Breast epithelium (tissue), 4 donors: Measurements from ENCODE around the gene CXCR6. TPM values are rescaled to one million over a fixed set of nuclear protein-coding genes. Genes with fewer than 3 reads are reported as not detected.

Experiments
- DNase-seq, 2 donors: peaks; one replicate each; pipeline ENCODE4 v3.0.0-alpha.2; 2019; ENCODE audit warnings: low spot score in 2 of 2
- H3K27ac ChIP-seq, 2 donors: fragments of 200-600 bp; sonication (generic) in 1 of 2; one replicate each; pipeline ENCODE4 v1.5.1; 2016 to 2019; ENCODE audit warnings: mild to moderate bottlenecking in 1 of 2
- H3K27me3 ChIP-seq, 2 donors: fragments of 200-600 bp; sonication (generic) in 1 of 2; one replicate each; pipeline versions ENCODE4 v1.5.1 to v1.6.0; 2017 to 2019; ENCODE audit warnings: control low read depth in 1 of 2, mild to moderate bottlenecking in 1 of 2
- H3K36me3 ChIP-seq: fragments of 200-600 bp; one replicate; pipeline ENCODE4 v1.5.1; 2019
- H3K4me1 ChIP-seq, 2 donors: fragments of 200-600 bp; sonication (generic); one replicate each; pipeline ENCODE4 v1.5.1; 2016 to 2019; ENCODE audit warnings: control low read depth in 1 of 2
- H3K4me3 ChIP-seq, 3 donors: fragments of 200-600 bp; sonication (generic); 1 replicate in 2 of 3; 2 replicates in 1 of 3; pipeline ENCODE4 v1.5.1; 2016 to 2019; ENCODE audit warnings: mild to moderate bottlenecking in 3 of 3, moderate library complexity in 2 of 3
- H3K9me3 ChIP-seq, 2 donors: fragments of 200-600 bp; sonication (generic) in 1 of 2; one replicate each; pipeline ENCODE4 v1.5.1; 2016 to 2019; ENCODE audit warnings: control low read depth in 1 of 2
- CTCF ChIP-seq, 3 donors: fragments of 450-650 bp; IDR thresholded peaks; one replicate each; pipeline ENCODE4 v1.5.1; 2016 to 2017; ENCODE audit warnings: antibody characterized with exemption in 3 of 3, mild to moderate bottlenecking in 3 of 3, moderate library complexity in 3 of 3
- POLR2A ChIP-seq: fragments of 450-650 bp; IDR thresholded peaks from one replicate; pipeline ENCODE4 v1.6.1; 2016; ENCODE audit warnings: antibody characterized with exemption, mild to moderate bottlenecking, moderate library complexity
- POLR2AphosphoS5 ChIP-seq, 3 donors: sonication (generic); formaldehyde crosslinking; IDR thresholded peaks; one replicate each; pipeline ENCODE4 v1.6.1; 2017; ENCODE audit warnings: antibody characterized with exemption in 3 of 3
- intact Hi-C: fragments of 100-400 bp; cut with DNase I; formaldehyde crosslinking; loops from one replicate; pipeline ENCODE4 v1.15.1; 2023; ENCODE audit warnings: low total_unique reads
- total RNA-seq, 3 donors: library from RNA; depleted of rRNA; stranded (reverse); fragments of >200 nt; gene quantifications; one replicate each; pipeline ENCODE4 v1.1.0, GENCODE V29; 2016

Gene CXCR6
- total RNA-seq, 3 donors from 2014 or later, result 0.64 to 4.5 (median 4.3) TPM

- no peaks in the 10 kb centered on the region for H3K27me3 ChIP-seq
- no peak for DNase-seq
- no peak overlapping the region for H3K27ac ChIP-seq
- H3K36me3 ChIP-seq, result peaks cover 19% of the 10 kb centered on the region
- H3K4me3 ChIP-seq, result no peak overlapping the region
- intact Hi-C loops, result no loop called here
- TF ChIP-seq CTCF (IDR thresholded peaks at IDR 0.05) (no peak), POLR2A (no peak), POLR2AphosphoS5 (IDR thresholded peaks at IDR 0.05) (no peak)
- no peaks in the 10 kb centered on the region for H3K9me3 ChIP-seq
- H3K4me1 ChIP-seq, result no peaks in the 10 kb centered on the region
These were observed 14.3 kb downstream of the CXCR6 start for GRCh38 chr3:45957586-45957985.

- TF ChIP-seq POLR2AphosphoS5 (IDR thresholded peaks at IDR 0.05), result peak in 1 of 3 donors; percentile 16
- TF ChIP-seq POLR2A, result no peak
- DNase-seq, result no peak
- Histone ChIP-seq H3K9me3 (no peaks in the 10 kb centered on the region), H3K4me1 (no peaks in the 10 kb centered on the region), H3K4me3 (peak overlapping the region in 1 of 3 donors; percentile 6), H3K36me3 (peaks cover 22% of the 10 kb centered on the region), H3K27me3 (no peaks in the 10 kb centered on the region), H3K27ac (no peak overlapping the region)
- intact Hi-C loops, result no loop called here
These were observed 15.1 kb downstream of the CXCR6 start for GRCh38 chr3:45958321-45958791.

- intact Hi-C loops, result no loop called here
- Histone ChIP-seq H3K4me3 (no peak overlapping the region), H3K27ac (peak overlapping the region in 1 of 2 donors; percentile 62), H3K36me3 (peaks cover 22% of the 10 kb centered on the region), H3K4me1 (no peaks in the 10 kb centered on the region), H3K9me3 (no peaks in the 10 kb centered on the region), H3K27me3 (no peaks in the 10 kb centered on the region)
- DNase-seq, result no peak
- TF ChIP-seq CTCF (IDR thresholded peaks at IDR 0.05) (no peak), POLR2A (no peak), POLR2AphosphoS5 (IDR thresholded peaks at IDR 0.05) (no peak)
These were observed 15.9 kb downstream of the CXCR6 start for GRCh38 chr3:45959201-45959600.

- intact Hi-C loops, result no loop called here
- no peaks in the 10 kb centered on the region for H3K27me3 ChIP-seq
- TF ChIP-seq POLR2AphosphoS5 (IDR thresholded peaks at IDR 0.05), result no peak
- no peak for TF ChIP-seq CTCF (IDR thresholded peaks at IDR 0.05)
- TF ChIP-seq POLR2A, result no peak
- no peaks in the 10 kb centered on the region for H3K4me1 ChIP-seq
- peaks cover 13% of the 10 kb centered on the region for H3K36me3 ChIP-seq
- H3K4me3 ChIP-seq, result no peak overlapping the region
- no peaks in the 10 kb centered on the region for H3K9me3 ChIP-seq
- DNase-seq, result no peak
- H3K27ac ChIP-seq, result no peak overlapping the region
These were observed 17.0 kb downstream of the CXCR6 start for GRCh38 chr3:45960289-45960688.

GRCh38 chr3:45962033-45962432, 18.8 kb downstream of the CXCR6 start:
- no peaks in the 10 kb centered on the region for H3K9me3 ChIP-seq
- peaks cover 23% of the 10 kb centered on the region for H3K36me3 ChIP-seq
- no peak overlapping the region for H3K4me3 ChIP-seq
- no peaks in the 10 kb centered on the region for H3K4me1 ChIP-seq
- no peak for DNase-seq
- no peak overlapping the region for H3K27ac ChIP-seq
- H3K27me3 ChIP-seq, result no peaks in the 10 kb centered on the region
- TF ChIP-seq POLR2AphosphoS5 (IDR thresholded peaks at IDR 0.05) (no peak), CTCF (IDR thresholded peaks at IDR 0.05) (no peak), POLR2A (no peak)
- intact Hi-C loops, result no loop called here

GRCh38 chr3:45964139-45964538, 20.9 kb downstream of the CXCR6 start:
- Histone ChIP-seq H3K27ac (no peak overlapping the region), H3K9me3 (no peaks in the 10 kb centered on the region), H3K27me3 (no peaks in the 10 kb centered on the region), H3K36me3 (peaks cover 23% of the 10 kb centered on the region), H3K4me1 (no peaks in the 10 kb centered on the region), H3K4me3 (no peak overlapping the region)
- no peak for TF ChIP-seq CTCF (IDR thresholded peaks at IDR 0.05)
- TF ChIP-seq POLR2A, result no peak
- no peak for TF ChIP-seq POLR2AphosphoS5 (IDR thresholded peaks at IDR 0.05)
- DNase-seq, result no peak
- intact Hi-C loops, result no loop called here
